NT2/D1 (cell line): Measurements from ENCODE around the gene CRTC1.

Source experiments
- SUZ12 ChIP-seq: IDR thresholded peaks from 2 replicates; pipeline ENCODE4 v1.6.1; 2011; ENCODE audit not compliant: insufficient read length, insufficient read depth; ENCODE audit errors: extremely low read depth
- YY1 ChIP-seq: IDR thresholded peaks from 2 replicates; pipeline ENCODE4 v1.6.1; 2011; ENCODE audit not compliant: insufficient read length, insufficient read depth
- ZNF274 ChIP-seq: IDR thresholded peaks from 2 replicates; pipeline ENCODE4 v1.6.1; 2011; ENCODE audit warnings: mild to moderate bottlenecking, low read depth, low read length

DNA sequence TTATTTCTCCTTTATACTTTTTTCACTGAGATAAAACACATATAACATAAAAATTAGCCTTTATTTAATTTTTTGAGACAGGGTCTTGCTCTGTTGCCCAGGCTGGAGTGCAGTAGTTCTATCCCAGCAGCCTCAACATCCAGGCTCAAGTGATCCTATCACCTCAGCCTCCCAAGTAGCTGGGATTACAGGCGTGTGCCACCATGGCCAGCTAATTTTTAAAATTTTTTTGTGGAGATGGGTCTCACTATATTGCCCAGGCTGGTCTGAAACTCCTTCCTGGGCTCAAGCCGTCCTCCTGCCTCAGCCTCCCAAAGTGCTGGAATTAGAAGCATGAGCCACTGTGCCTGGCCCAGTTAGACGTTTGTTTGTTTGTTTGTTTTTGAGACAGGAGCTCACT is 28.4 kb downstream of the CRTC1 start:
- TF ChIP-seq YY1 (no peak), ZNF274 (no peak), SUZ12 (no peak)
